ENCODE data around the gene TNRC6A. TPM values are rescaled to one million over a fixed set of nuclear protein-coding genes. Genes with fewer than 3 reads are reported as not detected.

Gene TNRC6A
- total and polyA plus RNA-seq, 9 of the 15 experiments (the other 6 are each of a cell fraction or from before 2014, with no cell fraction given) = 3.4 to 32.1 (median 26.6) TPM

GRCh38 chr16:24729243-24729950 is at the start of gene TNRC6A (continued):
- TF ChIP-seq REST (IDR thresholded peaks at IDR 0.05; ENCODE audit: borderline replicate concordance) (no peak), REST (CRISPR knock-in tag; IDR thresholded peaks at IDR 0.05; ENCODE audit: low read depth) (0 out of 2 replicates have a peak, but pooled peaks have one; percentile 56), LCOR (CRISPR knock-in tag; IDR thresholded peaks at IDR 0.05) (peak; percentile 80; the same call in 1 of the 2 replicates), DDX20 (tag; IDR thresholded peaks at IDR 0.05; ENCODE audit: low read depth) (no peak), TCF3 (CRISPR knock-in tag; IDR thresholded peaks at IDR 0.05) (0 out of 2 replicates have a peak, but pooled peaks have one; percentile 10), E2F8 (IDR thresholded peaks at IDR 0.05; ENCODE audit: low read depth, partially characterized antibody) (no peak), ZFX (CRISPR knock-in tag; IDR thresholded peaks at IDR 0.05) (peak; percentile 68), ZNF77 (CRISPR knock-in tag; IDR thresholded peaks at IDR 0.05) (no peak), SRF (CRISPR knock-in tag; IDR thresholded peaks at IDR 0.05) (peak in 1 of 2 experiments; percentile 60; a peak in 1 of 4 replicates), TEAD1 (CRISPR knock-in tag; IDR thresholded peaks at IDR 0.05) (0 out of 4 replicates have a peak, but pooled peaks of 1 of the 2 experiments have one; percentile 16), FIP1L1 (IDR thresholded peaks at IDR 0.05; ENCODE audit: low read depth, low read length, poor library complexity, severe bottlenecking) (peak; percentile 20), EP400 (IDR thresholded peaks at IDR 0.05) (peak; percentile 65), NONO (IDR thresholded peaks at IDR 0.05; ENCODE audit: low read depth in 2 of 2, low read length in 1 of 2) (peak; percentile 53 to 75; a peak in 3 of 4 replicates), GTF2A2 (tag; IDR thresholded peaks at IDR 0.05) (no peak)
